GM12891 (cell line): ENCODE data around the gene ANKDD1A.

ENCODE experiments used
- DNase-seq: peaks from one replicate; pipeline ENCODE4 v3.0.0; 2011; ENCODE audit warnings: low spot score; ENCODE audit not compliant: insufficient read length
- FAIRE-seq: peaks from 2 replicates; lab custom pipeline; 2011; peaks lifted over from hg19 to GRCh38; lab: Jason Lieb, UNC
- PAX5 ChIP-seq: IDR thresholded peaks from 2 replicates; pipeline ENCODE4 v1.6.1; 2011; ENCODE audit warnings: low read length, moderate library complexity, mild to moderate bottlenecking; ENCODE audit not compliant: insufficient read depth, severe bottlenecking
- POLR2A ChIP-seq: IDR thresholded peaks from 2 replicates; pipeline ENCODE4 v1.6.1; 2011; ENCODE audit warnings: low read depth, low read length, control low read depth
- POLR2AphosphoS5 ChIP-seq: IDR thresholded peaks from 2 replicates; pipeline ENCODE4 v1.6.1; 2011; ENCODE audit warnings: low read depth, low read length, control low read depth
- POU2F2 ChIP-seq: IDR thresholded peaks from 2 replicates; pipeline ENCODE4 v1.6.1; 2011; ENCODE audit warnings: low read depth, mild to moderate bottlenecking, control low read depth, low read length, moderate library complexity
- SPI1 ChIP-seq: IDR thresholded peaks from 2 replicates; pipeline ENCODE4 v1.6.1; 2011; ENCODE audit warnings: low read depth, low read length, control low read depth
- TAF1 ChIP-seq: IDR thresholded peaks from 2 replicates; pipeline ENCODE4 v1.6.1; 2011; ENCODE audit warnings: low read depth, low read length, control low read depth

ANKDD1A gene

GRCh38 chr15:64878705-64879104 lies 33.0 kb upstream of the ANKDD1A start:
- DNase-seq (no peak), FAIRE-seq (no peak)

GRCh38 chr15:64883100-64883581 lies 28.6 kb upstream of the ANKDD1A start:
- DNase-seq (peak; percentile 44), FAIRE-seq (peak; percentile 66)
- TF ChIP-seq SPI1 (peak; percentile 53), PAX5 (no peak)

More at GRCh38 chr15:64878705-64879104, 33.0 kb upstream of the ANKDD1A start:
- no peak for TF ChIP-seq SPI1
- no peak for TF ChIP-seq TAF1
- no peak for TF ChIP-seq POLR2A
- TF ChIP-seq PAX5: no peak
- no peak for TF ChIP-seq POU2F2
- no peak for TF ChIP-seq POLR2AphosphoS5

GRCh38 chr15:64883997-64884511 lies 27.6 kb upstream of the ANKDD1A start:
- DNase-seq (no peak), FAIRE-seq (peak; percentile 61)
- TF ChIP-seq POLR2A: no peak
- peak; percentile 11; the same call in 1 of the 2 replicates for TF ChIP-seq POU2F2
- no peak for TF ChIP-seq POLR2AphosphoS5
- peak; percentile 55 for TF ChIP-seq SPI1

- DNase-seq (no peak), FAIRE-seq (no peak)
Observed at GRCh38 chr15:64884679-64885078, 27.0 kb upstream of the ANKDD1A start.

GRCh38 chr15:64888336-64888735 lies 23.4 kb upstream of the ANKDD1A start:
- TF ChIP-seq PAX5 (no peak), POU2F2 (no peak), SPI1 (no peak), POLR2A (no peak), POLR2AphosphoS5 (no peak), TAF1 (no peak)
- DNase-seq (no peak), FAIRE-seq (no peak)

More at GRCh38 chr15:64884679-64885078, 27.0 kb upstream of the ANKDD1A start:
- TF ChIP-seq POU2F2 (no peak), TAF1 (no peak), POLR2A (no peak), SPI1 (no peak), PAX5 (no peak), POLR2AphosphoS5 (no peak)

GRCh38 chr15:64891561-64891960 lies 20.1 kb upstream of the ANKDD1A start:
- no peak for FAIRE-seq
- no peak for DNase-seq
- TF ChIP-seq TAF1 (no peak), SPI1 (peak; percentile 54), POLR2A (no peak), POU2F2 (no peak)

GRCh38 chr15:64892847-64893403 lies 18.8 kb upstream of the ANKDD1A start:
- TF ChIP-seq POU2F2: no peak
- no peak for TF ChIP-seq TAF1
- no peak for TF ChIP-seq POLR2AphosphoS5
- TF ChIP-seq PAX5: no peak
- TF ChIP-seq POLR2A: no peak
- no peak for TF ChIP-seq SPI1
- DNase-seq (no peak), FAIRE-seq (peak; percentile 68)

- TF ChIP-seq PAX5 (peak; percentile 60), TAF1 (peak; percentile 57), SPI1 (peak; percentile 53; the same call in 1 of the 2 replicates), POLR2AphosphoS5 (peak; percentile 62), POU2F2 (peak; percentile 32; the same call in 1 of the 2 replicates), POLR2A (peak; percentile 74)
- DNase-seq (peak; percentile 78), FAIRE-seq (peak; percentile 96)
Observed at GRCh38 chr15:64893481-64894394, 18.0 kb upstream of the ANKDD1A start.

GRCh38 chr15:64894395-64895056 lies 17.2 kb upstream of the ANKDD1A start:
- TF ChIP-seq SPI1 (no peak), POU2F2 (no peak; the same call in 1 of the 2 replicates), TAF1 (no peak), POLR2A (peak; percentile 59; the same call in 1 of the 2 replicates), POLR2AphosphoS5 (peak; percentile 71; the same call in 1 of the 2 replicates), PAX5 (no peak)
- DNase-seq (peak; percentile 59), FAIRE-seq (no peak)
